SK-N-SH (cell line): Measurements from ENCODE around the gene OSBPL2. TPM values are rescaled to one million over a fixed set of nuclear protein-coding genes. Genes with fewer than 3 reads are reported as not detected.

Source experiments
- CTCF ChIA-PET: fragments of 300-600, 350-600 bp; formaldehyde crosslinking; extraction: SDS; loops from one replicate; lab custom pipeline; 2021; lab: Yijun Ruan, JAX
- POLR2A ChIA-PET: fragments of 350-600 bp; sonication (Branson Sonifier 250); formaldehyde crosslinking; extraction: SDS; loops from one replicate; lab custom pipeline; 2020; ENCODE audit warnings: antibody characterized with exemption, inconsistent platforms; lab: Yijun Ruan, JAX
- DNase-seq: peaks from one replicate; pipeline ENCODE4 v3.0.0; 2012
- H2AFZ ChIP-seq: fragments of 200-600 bp; sonication (generic); 2 replicates; pipeline ENCODE4 v1.8.1; 2016; ENCODE audit warnings: antibody characterized with exemption, mild to moderate bottlenecking, low read depth
- H3F3A ChIP-seq: fragments of 200-600 bp; sonication (generic); replicated peaks from 2 replicates; pipeline ENCODE3; 2016; ENCODE audit warnings: antibody characterized with exemption, mild to moderate bottlenecking; ENCODE audit not compliant: insufficient read depth
- H3K27ac ChIP-seq, 2 experiments: fragments of 200-500 bp in 1 of 2; fragments of 200-600 bp in 1 of 2; sonication (Bioruptor generic) in 1 of 2; sonication (generic), shearing (Covaris generic) in 1 of 2; 2 replicates each; pipeline versions ENCODE4 v1.5.1 to v1.6.1; 2014 to 2016; ENCODE audit warnings: low read depth in 2 of 2, inconsistent platforms in 1 of 2, low read length in 1 of 2, mild to moderate bottlenecking in 1 of 2, mixed read lengths in 1 of 2
- H3K27me3 ChIP-seq: fragments of 200-600 bp; sonication (generic), shearing (Covaris generic); 2 replicates; pipeline ENCODE4 v1.6.1; 2016; ENCODE audit warnings: mixed run types; ENCODE audit not compliant: insufficient read depth
- H3K36me3 ChIP-seq, 2 experiments: fragments of 200-500 bp in 1 of 2; fragments of 200-600 bp in 1 of 2; sonication (Bioruptor generic) in 1 of 2; sonication (generic) in 1 of 2; replicated peaks in 1 of 2; 2 replicates each; pipeline versions ENCODE3 to v1.5.1; 2014 to 2016; ENCODE audit warnings: low read length in 1 of 2, mild to moderate bottlenecking in 1 of 2; ENCODE audit not compliant: insufficient read depth in 2 of 2, control insufficient read depth in 1 of 2
- H3K4me1 ChIP-seq, 2 experiments: fragments of 200-500 bp in 1 of 2; fragments of 200-600 bp in 1 of 2; sonication (Bioruptor generic) in 1 of 2; sonication (generic), shearing (Covaris generic) in 1 of 2; 2 replicates each; pipeline versions ENCODE4 v1.5.1 to v1.6.1; 2014 to 2016; ENCODE audit warnings: low read depth in 1 of 2, low read length in 1 of 2, mixed run types in 1 of 2; ENCODE audit not compliant: insufficient read depth in 2 of 2, control insufficient read depth in 1 of 2
- H3K4me2 ChIP-seq: fragments of 200-600 bp; sonication (generic), shearing (Covaris generic); 2 replicates; pipeline ENCODE4 v1.6.1; 2017; ENCODE audit warnings: mixed run types
- H3K4me3 ChIP-seq, 2 experiments: fragments of 200-500 bp in 1 of 2; fragments of 200-600 bp in 1 of 2; sonication (Bioruptor generic) in 1 of 2; sonication (generic), shearing (Covaris generic) in 1 of 2; 2 replicates each; pipeline versions ENCODE4 v1.5.1 to v1.8.1; 2014 to 2016; ENCODE audit warnings: low read depth in 2 of 2, inconsistent platforms in 1 of 2, low read length in 1 of 2, mild to moderate bottlenecking in 1 of 2, mixed read lengths in 1 of 2, moderate library complexity in 1 of 2
- H3K79me2 ChIP-seq: fragments of 200-600 bp; sonication (generic); 2 replicates; pipeline ENCODE4 v1.8.1; 2017; ENCODE audit warnings: mild to moderate bottlenecking; ENCODE audit not compliant: insufficient read depth
- H3K9ac ChIP-seq: fragments of 200-600 bp; sonication (generic); 2 replicates; pipeline ENCODE4 v1.6.1; 2017; ENCODE audit warnings: mixed run types
- H3K9me2 ChIP-seq: fragments of 200-600 bp; sonication (generic); 2 replicates; pipeline ENCODE4 v1.6.1; 2017; ENCODE audit warnings: mixed run types
- H3K9me3 ChIP-seq: fragments of 200-600 bp; sonication (generic); 2 replicates; pipeline ENCODE4 v1.6.1; 2017; ENCODE audit warnings: mixed run types, mild to moderate bottlenecking, moderate library complexity
- H4K20me1 ChIP-seq: fragments of 200-600 bp; sonication (generic); 2 replicates; pipeline ENCODE4 v1.6.1; 2017; ENCODE audit warnings: mild to moderate bottlenecking, mixed run types; ENCODE audit not compliant: insufficient read depth
- CHD2 ChIP-seq: fragments of 150-350 bp; IDR thresholded peaks from 2 replicates; pipeline ENCODE4 v1.6.1; 2018; ENCODE audit warnings: low read length; ENCODE audit not compliant: partially characterized antibody
- ELF1 ChIP-seq: IDR thresholded peaks from 2 replicates; pipeline ENCODE4 v1.4.0; 2012
- EP300 ChIP-seq, 2 experiments: IDR thresholded peaks; 2 replicates each; pipeline versions ENCODE4 v1.4.0 to v1.6.1; 2012; ENCODE audit warnings: borderline replicate concordance in 1 of 2, low read depth in 1 of 2, low read length in 1 of 2
- FOSL2 ChIP-seq: IDR thresholded peaks from 2 replicates; pipeline ENCODE4 v1.4.0; 2012; ENCODE audit warnings: low read depth, mild to moderate bottlenecking, moderate library complexity, borderline replicate concordance
- FOXJ3 ChIP-seq: sonication (generic); formaldehyde crosslinking; IDR thresholded peaks from 2 replicates; pipeline ENCODE4 v1.5.1; 2020; ENCODE audit warnings: mild to moderate bottlenecking, missing genetic modification reagents
- FOXM1 ChIP-seq: IDR thresholded peaks from 2 replicates; pipeline ENCODE4 v1.4.0; 2012; ENCODE audit warnings: low read depth, mild to moderate bottlenecking
- GABPA ChIP-seq: IDR thresholded peaks from 2 replicates; pipeline ENCODE4 v1.4.0; 2012; ENCODE audit warnings: low read depth, mild to moderate bottlenecking
- GATA2 ChIP-seq: sonication (generic); formaldehyde crosslinking; IDR thresholded peaks from 2 replicates; pipeline ENCODE4 v1.5.0; 2020; ENCODE audit warnings: mild to moderate bottlenecking, missing genetic modification reagents
- MAX ChIP-seq: IDR thresholded peaks from 2 replicates; pipeline ENCODE4 v1.4.0; 2012; ENCODE audit warnings: low read depth
- MXI1 ChIP-seq: IDR thresholded peaks from 2 replicates; pipeline ENCODE4 v1.6.1; 2012; ENCODE audit warnings: mild to moderate bottlenecking, low read depth, low read length, improper control_type of control experiment
- NRF1 ChIP-seq: IDR thresholded peaks from 2 replicates; pipeline ENCODE4 v1.6.1; 2012; ENCODE audit warnings: low read depth, mild to moderate bottlenecking, low read length
- PBX3 ChIP-seq: IDR thresholded peaks from 2 replicates; pipeline ENCODE4; 2012
- POLR2AphosphoS5 ChIP-seq: IDR thresholded peaks from 2 replicates; pipeline ENCODE4 v1.6.1; 2012; ENCODE audit warnings: low read depth, low read length
- RAD21 ChIP-seq: IDR thresholded peaks from 2 replicates; pipeline ENCODE4 v1.6.1; 2012; ENCODE audit warnings: mild to moderate bottlenecking, low read length
- RCOR1 ChIP-seq: fragments of 150-350 bp; IDR thresholded peaks from 2 replicates; pipeline ENCODE4 v1.6.1; 2017; ENCODE audit warnings: antibody characterized with exemption, low read length
- RXRA ChIP-seq: IDR thresholded peaks from 2 replicates; pipeline ENCODE4 v1.4.0; 2012; ENCODE audit warnings: low read depth, mild to moderate bottlenecking, borderline replicate concordance
- TCF12 ChIP-seq: IDR thresholded peaks from 2 replicates; pipeline ENCODE4 v1.4.0; 2012
- USF1 ChIP-seq: IDR thresholded peaks from 2 replicates; pipeline ENCODE4 v1.4.0; 2012; ENCODE audit warnings: low read depth, borderline replicate concordance
- USF2 ChIP-seq: fragments of 150-350 bp; IDR thresholded peaks from 2 replicates; pipeline ENCODE4 v1.6.1; 2017; ENCODE audit warnings: antibody characterized with exemption, low read length, low read depth, borderline replicate concordance
- YY1 ChIP-seq: IDR thresholded peaks from 2 replicates; pipeline ENCODE4 v1.4.0; 2012; ENCODE audit warnings: low read depth, mild to moderate bottlenecking
- WGBS: methylation state at CpG from one replicate; pipeline ENCODE4 v1.1.6; 2017; ENCODE audit warnings: low lambda C conversion rate; 5-methylcytosine and 5-hydroxymethylcytosine counted together
- polyA plus RNA-seq, 3 experiments: library from polyadenylated mRNA; depleted of rRNA; stranded (reverse); fragments of >200 nt; gene quantifications; 2 replicates each; pipeline ENCODE4 v1.2.3, GENCODE V29; 2012

OSBPL2 gene
- polyA plus RNA-seq, 1 of the 3 experiments (the other 2 are of a cell fraction): 17.7 TPM

GRCh38 chr20:62224113-62224855 lies 14.0 kb upstream of the OSBPL2 start:
- Histone ChIP-seq H3K4me2 (no peak overlapping the region), H3K4me1 (peaks cover 0 to 14% of the 10 kb centered on the region in 2 experiments; a peak in 1 of 4 replicates), H3K9me2 (no peaks in the 10 kb centered on the region), H3K27me3 (peaks cover 33% of the 10 kb centered on the region), H3K79me2 (no peaks in the 10 kb centered on the region), H3K27ac (no peak overlapping the region), H3K36me3 (no peaks in the 10 kb centered on the region), H3K4me3 (no peak overlapping the region), H3F3A (peaks cover 2% of the 10 kb centered on the region), H3K9ac (no peak overlapping the region), H2AFZ (no peak overlapping the region), H3K9me3 (no peaks in the 10 kb centered on the region), H4K20me1 (0 out of 2 replicates have a peak, but pooled peaks cover 8% of the 10 kb centered on the region)
- 54% methylated on average over 21 of the region's 21 CpGs for WGBS
- ChIA-PET CTCF (interaction anchor here (1.1 to 1.2 kb wide), 2 partner anchors 80 to 158 kb away, joined by 3 read pairs; no protein-coding TSS in a partner anchor), POLR2A (no interaction called here)
- DNase-seq: no peak
- TF ChIP-seq EP300 (IDR thresholded peaks at IDR 0.05; ENCODE audit: borderline replicate concordance in 1 of 2, low read depth in 1 of 2, low read length in 1 of 2) (no peak), GATA2 (CRISPR knock-in tag) (no peak), FOXM1 (no peak), CHD2 (no peak), USF1 (no peak), ELF1 (no peak), YY1 (no peak), USF2 (no peak), RCOR1 (no peak), FOSL2 (no peak), RAD21 (no peak), RXRA (no peak), FOXJ3 (CRISPR knock-in tag) (no peak), MAX (no peak), PBX3 (no peak), GABPA (no peak), POLR2AphosphoS5 (no peak), TCF12 (no peak), MXI1 (no peak), NRF1 (no peak)
